ENCODE measurements around the gene GDF2.

Gene GDF2

DNA sequence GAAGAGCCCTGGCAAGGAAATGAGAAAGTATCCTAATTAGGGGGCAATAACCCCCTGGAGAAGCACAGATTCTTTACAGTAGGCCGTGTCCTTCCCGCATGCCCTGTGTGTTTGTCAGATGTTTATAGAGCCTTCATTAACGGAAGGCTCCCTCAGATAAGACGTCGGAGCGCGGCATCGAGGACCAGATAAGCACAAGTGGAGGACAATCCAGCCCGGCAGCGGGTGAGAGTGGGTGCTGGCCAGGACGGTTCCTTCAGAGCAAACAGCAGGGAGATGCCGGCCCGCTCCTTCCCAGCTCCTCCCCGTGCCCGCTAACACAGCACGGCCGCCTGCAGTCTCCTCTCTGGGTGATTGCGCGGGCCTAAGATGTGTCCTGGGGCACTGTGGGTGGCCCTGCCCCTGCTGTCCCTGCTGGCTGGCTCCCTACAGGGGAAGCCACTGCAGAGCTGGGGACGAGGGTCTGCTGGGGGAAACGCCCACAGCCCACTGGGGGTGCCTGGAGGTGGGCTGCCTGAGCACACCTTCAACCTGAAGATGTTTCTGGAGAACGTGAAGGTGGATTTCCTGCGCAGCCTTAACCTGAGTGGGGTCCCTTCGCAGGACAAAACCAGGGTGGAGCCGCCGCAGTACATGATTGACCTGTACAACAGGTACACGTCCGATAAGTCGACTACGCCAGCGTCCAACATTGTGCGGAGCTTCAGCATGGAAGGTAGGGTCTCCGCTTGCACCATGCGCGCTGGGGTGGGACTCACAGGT, at the start of gene GDF2:
GDF2 (plus strand) TSS at position 155 of the 762 bp plus-strand sequence; CDS start at position 370, 215 bp downstream.
- no peak for DNase-seq (ENCODE audit: low read depth in 2 of 2)

DNA sequence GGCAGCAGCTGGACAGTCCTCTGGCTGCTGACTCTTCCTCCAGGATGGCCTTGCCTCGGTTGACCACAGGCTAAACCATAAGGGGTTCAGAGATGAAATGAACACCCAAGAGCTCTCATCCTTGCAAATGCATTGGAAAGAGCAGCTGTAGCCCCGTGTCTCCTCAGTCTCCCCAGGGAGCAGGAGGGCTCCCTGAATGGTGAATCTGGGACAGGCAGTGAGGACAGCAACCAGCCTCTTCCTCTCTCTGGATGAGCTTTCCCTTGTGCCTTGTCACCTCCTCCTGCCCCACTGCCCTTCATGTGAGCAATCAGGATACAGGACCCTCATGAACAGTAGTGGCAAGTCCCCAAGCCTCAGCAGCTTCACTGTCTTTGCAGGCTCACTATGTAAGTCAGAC, 46.2 kb upstream of the GDF2 start:
- DNase-seq (ENCODE audit: low read depth in 2 of 2), result no peak

DNA sequence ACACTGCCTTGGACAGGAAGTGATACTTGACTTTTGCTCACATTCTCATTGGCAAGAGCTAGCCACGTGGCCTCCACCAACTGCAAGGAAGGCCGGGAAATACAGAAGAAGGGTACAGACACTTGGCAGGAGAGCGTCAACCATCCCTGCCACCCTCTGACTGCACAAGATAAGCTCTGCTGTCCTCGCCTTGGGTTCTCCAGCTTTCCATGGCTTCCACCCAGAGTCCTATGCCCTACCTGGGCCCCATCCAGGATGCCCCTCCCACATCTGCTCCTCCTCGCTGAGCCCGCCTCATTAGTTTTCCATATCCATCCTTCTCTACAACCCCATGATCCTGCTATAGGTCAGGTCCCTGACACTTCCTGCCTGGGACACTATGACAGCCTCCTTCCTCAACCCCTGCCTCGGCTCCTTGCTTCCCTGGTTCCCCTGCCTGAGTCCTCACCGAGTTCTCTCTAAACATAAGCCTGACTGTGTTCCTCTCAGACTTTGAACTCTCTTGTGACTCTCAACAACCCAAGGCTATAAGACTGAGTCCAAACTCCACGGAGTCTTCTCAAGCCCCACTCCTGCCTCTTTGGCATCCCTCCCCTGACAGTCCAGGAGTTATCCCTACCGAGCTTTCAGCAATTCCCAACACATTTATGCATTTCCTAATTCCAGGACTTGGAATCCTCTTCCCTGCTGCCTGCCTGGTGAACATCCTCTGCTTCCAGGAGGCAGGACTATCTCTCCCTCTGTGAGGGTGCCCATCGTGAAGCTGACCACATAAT, 45.5 kb upstream of the GDF2 start:
- DNase-seq (ENCODE audit: low read depth in 2 of 2), result no peak

DNA sequence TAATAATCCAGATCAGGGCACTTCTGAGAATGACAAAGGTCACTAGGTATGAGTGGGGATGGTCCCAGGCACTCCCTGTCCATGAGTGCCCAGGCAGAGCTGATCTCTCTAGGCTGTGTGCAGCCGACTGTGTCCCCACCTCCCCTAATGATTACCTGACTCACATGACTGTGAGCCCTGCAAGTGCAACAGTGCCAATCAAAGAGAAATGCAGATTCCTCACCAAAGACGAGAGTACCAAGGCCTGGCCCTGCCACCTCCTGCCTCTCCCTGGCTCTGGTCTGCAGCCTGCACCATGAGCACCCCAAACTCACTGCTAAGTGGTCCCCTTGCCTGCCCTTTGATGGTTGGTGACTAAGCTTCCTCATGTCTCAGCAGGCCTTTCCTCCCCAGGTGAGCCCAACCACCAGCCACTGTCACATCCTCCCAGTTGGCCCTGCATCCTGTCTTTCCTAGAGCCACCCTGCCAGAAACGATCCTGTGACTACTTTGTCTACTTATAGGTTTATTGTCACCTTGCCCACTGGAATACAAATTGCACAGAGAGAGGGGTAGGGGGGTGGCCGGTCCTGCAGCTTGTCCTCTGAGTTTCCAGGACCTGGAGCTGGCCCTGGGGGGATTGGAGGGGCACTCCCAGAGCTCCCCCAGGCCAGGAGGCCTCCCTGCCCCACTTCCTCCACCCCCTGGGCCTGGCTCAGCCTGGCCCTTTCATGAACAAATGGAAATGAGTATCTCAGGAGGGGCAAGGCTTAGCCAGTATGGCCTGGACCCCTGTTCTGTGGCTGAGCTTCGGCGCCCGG, 44.7 kb upstream of the GDF2 start:
- DNase-seq (ENCODE audit: low read depth in 2 of 2), result peak; percentile 32 to 36

DNA sequence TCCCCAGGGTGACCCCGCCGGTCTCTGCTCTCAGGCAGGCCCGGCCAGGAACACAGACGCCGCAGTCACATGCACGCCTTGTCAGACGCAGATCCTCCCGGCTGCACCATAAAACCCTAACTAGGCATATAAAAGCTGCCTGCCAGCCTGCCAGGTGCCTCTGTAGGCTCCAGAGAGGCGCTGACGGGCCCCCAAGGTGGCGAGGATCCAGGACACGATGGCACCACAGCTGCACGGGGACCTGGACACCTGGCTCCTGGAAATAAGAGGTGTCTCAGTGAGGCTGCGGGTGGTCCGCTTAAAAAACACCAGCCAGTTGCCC, 44.1 kb upstream of the GDF2 start:
- DNase-seq (ENCODE audit: low read depth in 2 of 2), result no peak

DNA sequence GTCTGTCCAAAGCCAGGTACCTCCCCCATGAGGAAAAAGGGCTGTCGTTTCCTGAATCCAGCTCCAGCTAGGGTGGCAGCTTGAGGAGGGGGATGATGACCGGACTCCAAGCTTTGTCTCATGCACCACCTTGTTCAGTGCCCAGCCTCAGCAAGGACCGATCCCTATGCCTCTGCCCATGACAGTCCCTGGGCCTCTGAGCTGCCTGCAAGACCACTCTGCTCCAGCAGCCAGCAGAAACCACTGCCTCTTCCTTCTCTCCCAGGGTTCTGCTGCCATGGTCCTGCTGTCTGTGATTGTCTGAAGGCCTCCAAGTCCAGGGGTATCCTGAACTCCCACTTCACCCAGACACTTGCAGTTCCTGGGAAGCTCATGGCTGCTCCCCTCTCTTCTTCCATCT, 43.5 kb upstream of the GDF2 start:
- no peak for DNase-seq (ENCODE audit: low read depth in 2 of 2)

GRCh38 chr10:47279276-47279675, 43.0 kb upstream of the GDF2 start:
- no peak for DNase-seq (ENCODE audit: low read depth in 2 of 2)

DNA sequence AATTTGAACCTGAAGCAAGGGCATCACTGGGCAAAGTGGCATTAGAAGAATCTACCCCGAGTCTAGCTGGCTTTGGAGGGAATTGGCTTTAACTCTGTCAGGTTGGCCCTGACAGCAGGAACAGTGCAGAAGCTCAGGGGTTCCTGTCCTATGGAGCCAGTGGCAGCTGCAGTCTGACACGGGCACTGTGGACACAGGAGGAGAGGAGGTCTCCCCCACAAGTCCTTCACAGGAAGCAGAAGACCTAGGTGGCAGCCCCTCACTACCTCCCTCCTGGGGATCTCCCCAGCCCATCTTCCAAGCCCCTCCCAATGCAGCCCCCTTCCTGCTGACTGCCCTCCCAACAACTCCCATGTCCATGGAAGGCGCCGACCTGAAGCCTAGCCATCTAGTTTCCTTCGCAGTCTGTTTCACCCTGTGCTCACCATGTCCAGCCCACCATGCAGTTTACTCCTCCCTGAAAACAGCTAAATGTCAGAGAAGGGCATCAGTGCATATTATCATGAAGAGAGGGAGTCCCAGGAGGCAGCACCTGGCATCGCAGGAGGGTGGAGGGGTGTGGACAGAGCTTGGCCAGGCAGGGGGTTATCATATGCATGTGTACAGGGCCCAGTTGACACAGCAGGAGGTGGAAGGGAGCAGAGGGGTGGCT, 40.1 kb upstream of the GDF2 start:
- DNase-seq (ENCODE audit: low read depth in 2 of 2), result no peak

DNA sequence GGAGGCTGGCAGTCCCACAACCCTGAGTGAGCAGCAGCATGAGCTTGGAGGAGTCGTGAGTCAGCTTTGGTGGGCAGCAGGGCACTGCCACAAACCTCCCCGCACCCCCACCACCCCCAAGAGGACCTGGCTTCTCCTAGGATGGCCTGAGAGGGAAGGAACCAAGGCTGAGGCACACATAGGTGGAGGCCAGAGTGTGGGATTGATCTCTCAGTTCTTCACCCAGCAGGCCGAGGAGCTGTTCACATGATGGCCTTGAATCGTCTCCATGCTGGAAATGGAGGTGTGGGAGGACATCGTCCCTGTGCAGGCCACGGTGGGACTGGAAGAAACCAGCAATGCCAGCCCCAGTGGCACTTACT, 39.6 kb upstream of the GDF2 start:
- DNase-seq (ENCODE audit: low read depth in 2 of 2), result no peak

DNA sequence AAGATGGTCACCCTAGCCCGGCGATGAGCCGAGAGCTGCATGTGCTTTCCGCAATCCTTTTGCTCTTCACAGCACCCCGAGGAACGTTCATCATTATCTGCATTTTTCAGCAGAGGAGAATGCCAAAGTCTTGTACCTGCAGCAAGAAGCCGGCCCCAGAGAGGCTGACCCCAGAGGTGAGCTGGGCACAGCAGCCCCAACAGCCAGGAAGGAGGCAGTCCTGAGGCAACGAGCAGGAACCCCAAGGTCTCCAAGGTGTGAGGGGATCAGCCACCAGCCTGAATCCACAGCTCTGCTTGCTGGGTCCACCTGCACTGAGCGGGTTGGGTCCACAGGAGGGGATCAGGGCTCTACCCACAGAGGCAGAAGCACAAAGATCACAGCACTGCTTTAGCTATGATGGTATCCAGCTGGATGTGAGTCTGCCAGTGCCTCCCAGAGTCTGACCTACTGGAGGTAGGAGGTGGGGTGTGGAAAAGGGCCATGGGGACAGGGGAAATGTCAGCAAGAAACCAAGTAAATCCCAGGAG, 39.1 kb upstream of the GDF2 start:
- DNase-seq (ENCODE audit: low read depth in 2 of 2), result no peak

- no peak for DNase-seq (ENCODE audit: low read depth in 2 of 2)
These were observed 38.4 kb upstream of the GDF2 start for GRCh38 chr10:47283848-47284247.

GRCh38 chr10:47285381-47286115, 36.7 kb upstream of the GDF2 start:
- DNase-seq (ENCODE audit: low read depth in 2 of 2), result no peak

DNA sequence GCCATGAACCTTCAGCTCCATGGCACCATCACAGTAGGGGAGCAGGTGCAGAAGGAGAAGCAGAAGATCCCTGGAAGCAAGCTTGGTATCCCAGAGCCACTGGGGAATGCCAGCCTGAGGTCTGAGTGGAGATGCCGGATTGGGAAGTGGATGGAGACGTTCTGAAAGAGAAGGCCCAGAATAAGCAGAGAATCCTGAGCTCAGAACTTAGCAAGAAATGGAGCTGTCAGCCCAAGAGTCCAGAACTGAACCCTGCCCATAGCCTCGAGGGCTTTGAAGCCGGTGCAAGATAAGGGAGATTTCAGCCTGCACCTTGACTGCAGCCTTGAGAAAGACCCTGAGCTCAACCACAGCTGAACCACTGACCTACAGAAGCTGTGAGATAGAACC, 36.1 kb upstream of the GDF2 start:
- DNase-seq (ENCODE audit: low read depth in 2 of 2), result no peak

GRCh38 chr10:47286591-47287315, 35.5 kb upstream of the GDF2 start:
- DNase-seq (ENCODE audit: low read depth in 2 of 2), result no peak

DNA sequence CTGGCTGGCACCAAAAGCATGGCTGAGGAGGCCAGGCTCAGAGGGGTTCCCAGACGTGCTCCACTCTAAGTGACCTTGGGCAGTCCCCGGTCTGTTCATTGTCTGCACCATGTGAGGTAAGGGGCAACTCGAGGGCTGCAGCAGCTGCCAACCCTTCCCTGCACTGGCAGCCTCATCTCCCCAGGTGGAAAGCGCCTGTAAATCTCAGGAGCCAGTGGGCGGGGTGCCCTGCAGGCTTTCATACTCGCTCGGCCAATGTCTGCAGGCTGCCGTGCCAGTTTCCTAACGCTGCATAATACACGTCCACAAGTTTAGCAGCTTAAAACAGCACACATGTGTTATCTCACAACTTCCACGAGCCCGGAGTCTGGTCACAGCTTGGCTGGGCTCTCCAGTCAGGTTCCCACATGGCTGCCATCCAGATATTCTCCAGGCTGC, 34.9 kb upstream of the GDF2 start:
- no peak for DNase-seq (ENCODE audit: low read depth in 2 of 2)

- DNase-seq (ENCODE audit: low read depth in 2 of 2), result no peak
These were observed 34.4 kb upstream of the GDF2 start for GRCh38 chr10:47287805-47288204.

GRCh38 chr10:47288236-47288635, 34.0 kb upstream of the GDF2 start:
- DNase-seq (ENCODE audit: low read depth in 2 of 2), result no peak

DNA sequence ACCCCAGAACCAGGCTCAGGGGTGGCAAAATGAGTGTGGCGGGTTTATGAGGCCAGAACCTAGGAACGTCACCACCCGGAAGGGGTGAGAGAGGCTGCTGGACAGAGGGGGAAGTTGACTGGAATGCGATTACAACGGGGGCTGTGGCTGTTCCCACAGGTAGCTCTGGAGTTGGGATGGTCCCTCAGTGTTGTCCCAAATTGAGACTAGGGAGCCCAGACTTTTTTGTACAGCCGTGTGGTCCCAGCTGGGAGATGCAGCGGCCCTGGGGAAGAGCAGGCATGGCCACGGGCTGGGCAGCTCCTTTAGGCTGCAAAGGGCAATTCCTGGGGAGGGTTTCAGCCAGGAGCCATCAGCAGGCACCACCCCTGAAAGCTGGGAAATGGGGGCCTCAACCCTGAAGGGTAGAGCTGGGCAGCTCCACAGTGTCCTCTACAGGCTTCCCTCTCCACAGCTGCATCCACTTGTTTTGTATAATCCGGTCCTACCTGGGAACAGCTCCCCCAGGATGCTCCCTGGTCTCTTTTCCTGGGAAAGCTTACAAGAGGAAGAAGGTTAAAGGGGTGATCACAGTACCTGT, 33.2 kb upstream of the GDF2 start:
- no peak for DNase-seq (ENCODE audit: low read depth in 2 of 2)

DNA sequence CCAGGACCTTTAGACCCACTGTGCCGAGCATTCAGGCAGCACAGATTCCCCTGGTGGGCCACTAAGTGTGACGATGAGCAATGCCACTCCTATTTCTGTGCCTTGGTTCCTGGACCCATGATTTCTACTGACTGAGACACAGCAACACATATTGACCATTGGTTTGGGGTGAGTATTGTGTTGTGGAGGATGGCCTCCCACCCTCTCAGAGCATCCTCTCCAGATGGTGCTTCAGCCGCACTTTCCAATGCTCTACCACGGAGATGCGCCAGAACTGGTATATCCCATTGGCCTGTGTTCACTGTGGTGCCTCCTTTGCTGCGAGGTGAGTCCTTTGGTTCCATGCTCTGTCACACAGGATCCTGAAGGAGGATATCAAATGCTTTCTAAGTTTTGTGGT, 32.3 kb upstream of the GDF2 start:
- DNase-seq (ENCODE audit: low read depth in 2 of 2), result no peak

DNA sequence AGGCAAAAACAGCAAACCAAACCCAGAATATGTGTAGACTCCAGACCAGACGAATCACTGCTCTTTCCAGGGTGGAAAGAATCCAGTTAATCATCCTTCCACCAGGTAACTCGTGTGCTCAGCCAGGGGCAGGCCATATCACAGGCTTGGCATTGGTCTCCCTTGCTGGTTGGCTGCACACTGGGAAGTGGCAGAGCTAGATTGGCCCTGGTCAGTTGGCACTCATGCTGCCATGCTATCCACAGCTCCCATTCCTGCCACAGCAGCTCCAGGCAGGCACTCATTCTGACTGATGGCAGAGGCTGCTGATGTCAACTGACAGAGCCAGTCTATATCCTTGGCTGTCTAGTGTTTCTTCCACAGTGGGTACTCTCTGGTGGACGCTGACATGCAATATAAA, 31.9 kb upstream of the GDF2 start:
- DNase-seq (ENCODE audit: low read depth in 2 of 2), result no peak
